ENCODE measurements around the gene SIVA1. TPM values are rescaled to one million over a fixed set of nuclear protein-coding genes. Genes with fewer than 3 reads are reported as not detected.
A peak's percentile ranks its signal among the peaks of the same experiment; 100 is the strongest.

SIVA1 gene
- total RNA-seq: 10 to 100 TPM; 67.4 to 90.4 TPM
- polyA plus RNA-seq: 100 to 1,000 TPM; 109 to 115 TPM

DNA sequence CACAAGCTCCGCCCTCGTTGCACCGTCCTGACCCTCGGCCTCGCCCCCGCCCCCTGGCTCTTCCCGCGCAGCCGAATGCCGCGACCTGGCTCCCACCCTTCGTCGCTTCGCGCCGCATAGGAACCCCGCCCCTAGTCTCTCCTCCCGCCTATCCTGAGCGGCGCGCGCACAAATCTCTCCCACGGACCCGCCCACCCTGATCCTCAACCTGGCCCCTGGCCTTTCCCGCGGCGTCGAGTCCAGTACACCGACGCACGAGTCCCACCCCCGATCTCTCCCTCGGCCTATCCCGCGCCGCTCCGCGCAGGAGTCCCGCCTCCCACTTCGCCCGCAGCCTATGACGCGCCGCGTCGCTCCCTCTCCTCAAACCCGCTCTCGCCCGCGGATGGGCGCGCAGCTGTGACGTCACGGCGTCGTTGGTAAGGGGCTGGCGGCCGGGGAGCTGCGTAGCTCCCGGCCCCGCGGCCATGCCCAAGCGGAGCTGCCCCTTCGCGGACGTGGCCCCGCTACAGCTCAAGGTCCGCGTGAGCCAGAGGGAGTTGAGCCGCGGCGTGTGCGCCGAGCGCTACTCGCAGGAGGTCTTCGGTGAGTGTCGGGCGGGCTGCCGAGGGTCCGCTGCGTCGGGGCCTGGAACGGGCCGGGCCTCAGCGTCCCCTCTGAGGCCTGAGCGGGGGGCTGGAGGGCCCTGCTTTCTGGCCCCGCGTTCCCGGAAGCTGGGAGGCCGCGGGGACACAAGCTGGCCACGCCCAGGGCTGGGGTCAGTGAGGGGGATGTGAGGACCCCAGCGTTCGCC, at the start of gene SIVA1:
Gene SIVA1 (plus strand): TSS at position 413 of the 793 bp plus-strand sequence. CDS start 55 bp downstream, at position 468.
- TF ChIP-seq FOXA1 (IDR thresholded peaks at IDR 0.05) (no peak), SP1 (IDR thresholded peaks at IDR 0.05) (peak; percentile 97), MAX (IDR thresholded peaks at IDR 0.05) (peak; percentile 65), YY1 (IDR thresholded peaks at IDR 0.05) (peak; percentile 79), HNF4A (conservative IDR thresholded peaks at IDR 0.05) (peak in 1 of 2 donors; percentile 56), HNF4G (IDR thresholded peaks at IDR 0.05) (peak; percentile 10), NR2F2 (IDR thresholded peaks at IDR 0.05) (peak; percentile 91), FOXA2 (IDR thresholded peaks at IDR 0.05) (no peak), RAD21 (IDR thresholded peaks at IDR 0.05) (peak; percentile 22 to 36), TAF1 (conservative IDR thresholded peaks at IDR 0.05) (no peak), JUND (IDR thresholded peaks at IDR 0.05) (peak in 1 of 2 donors; percentile 40), RXRA (IDR thresholded peaks at IDR 0.05) (peak; percentile 75 to 78), GABPA (IDR thresholded peaks at IDR 0.05 in 1 of 2, conservative IDR thresholded peaks at IDR 0.05 in 1 of 2) (peak in 1 of 2 donors; percentile 55), ATF3 (IDR thresholded peaks at IDR 0.05) (no peak), EGR1 (IDR thresholded peaks at IDR 0.05; ENCODE audit: low read depth in 2 of 2) (peak; percentile 78 to 88)
- TF ChIP-seq, protein P1, sequence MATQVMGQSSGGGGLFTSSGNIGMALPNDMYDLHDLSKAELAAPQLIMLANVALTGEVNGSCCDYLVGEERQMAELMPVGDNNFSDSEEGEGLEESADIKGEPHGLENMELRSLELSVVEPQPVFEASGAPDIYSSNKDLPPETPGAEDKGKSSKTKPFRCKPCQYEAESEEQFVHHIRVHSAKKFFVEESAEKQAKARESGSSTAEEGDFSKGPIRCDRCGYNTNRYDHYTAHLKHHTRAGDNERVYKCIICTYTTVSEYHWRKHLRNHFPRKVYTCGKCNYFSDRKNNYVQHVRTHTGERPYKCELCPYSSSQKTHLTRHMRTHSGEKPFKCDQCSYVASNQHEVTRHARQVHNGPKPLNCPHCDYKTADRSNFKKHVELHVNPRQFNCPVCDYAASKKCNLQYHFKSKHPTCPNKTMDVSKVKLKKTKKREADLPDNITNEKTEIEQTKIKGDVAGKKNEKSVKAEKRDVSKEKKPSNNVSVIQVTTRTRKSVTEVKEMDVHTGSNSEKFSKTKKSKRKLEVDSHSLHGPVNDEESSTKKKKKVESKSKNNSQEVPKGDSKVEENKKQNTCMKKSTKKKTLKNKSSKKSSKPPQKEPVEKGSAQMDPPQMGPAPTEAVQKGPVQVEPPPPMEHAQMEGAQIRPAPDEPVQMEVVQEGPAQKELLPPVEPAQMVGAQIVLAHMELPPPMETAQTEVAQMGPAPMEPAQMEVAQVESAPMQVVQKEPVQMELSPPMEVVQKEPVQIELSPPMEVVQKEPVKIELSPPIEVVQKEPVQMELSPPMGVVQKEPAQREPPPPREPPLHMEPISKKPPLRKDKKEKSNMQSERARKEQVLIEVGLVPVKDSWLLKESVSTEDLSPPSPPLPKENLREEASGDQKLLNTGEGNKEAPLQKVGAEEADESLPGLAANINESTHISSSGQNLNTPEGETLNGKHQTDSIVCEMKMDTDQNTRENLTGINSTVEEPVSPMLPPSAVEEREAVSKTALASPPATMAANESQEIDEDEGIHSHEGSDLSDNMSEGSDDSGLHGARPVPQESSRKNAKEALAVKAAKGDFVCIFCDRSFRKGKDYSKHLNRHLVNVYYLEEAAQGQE (IDR thresholded peaks at IDR 0.05): peak; percentile 43
- TF ChIP-seq, protein P2, sequence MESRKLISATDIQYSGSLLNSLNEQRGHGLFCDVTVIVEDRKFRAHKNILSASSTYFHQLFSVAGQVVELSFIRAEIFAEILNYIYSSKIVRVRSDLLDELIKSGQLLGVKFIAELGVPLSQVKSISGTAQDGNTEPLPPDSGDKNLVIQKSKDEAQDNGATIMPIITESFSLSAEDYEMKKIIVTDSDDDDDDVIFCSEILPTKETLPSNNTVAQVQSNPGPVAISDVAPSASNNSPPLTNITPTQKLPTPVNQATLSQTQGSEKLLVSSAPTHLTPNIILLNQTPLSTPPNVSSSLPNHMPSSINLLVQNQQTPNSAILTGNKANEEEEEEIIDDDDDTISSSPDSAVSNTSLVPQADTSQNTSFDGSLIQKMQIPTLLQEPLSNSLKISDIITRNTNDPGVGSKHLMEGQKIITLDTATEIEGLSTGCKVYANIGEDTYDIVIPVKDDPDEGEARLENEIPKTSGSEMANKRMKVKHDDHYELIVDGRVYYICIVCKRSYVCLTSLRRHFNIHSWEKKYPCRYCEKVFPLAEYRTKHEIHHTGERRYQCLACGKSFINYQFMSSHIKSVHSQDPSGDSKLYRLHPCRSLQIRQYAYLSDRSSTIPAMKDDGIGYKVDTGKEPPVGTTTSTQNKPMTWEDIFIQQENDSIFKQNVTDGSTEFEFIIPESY (IDR thresholded peaks at IDR 0.05): peak; percentile 73
- under 1% methylated on average over 95 of the region's 95 CpGs for whole genome bisulfite sequencing
- H3K9ac ChIP-seq (ENCODE audit: low read depth in 1 of 2, low read length in 2 of 2): peak within 1 kb of the TSS; percentile 47 to 83
- peak; percentile 97 for DNase-seq (ENCODE audit: low spot score)
- no peaks in the 10 kb centered on the region for H3K9me3 ChIP-seq (ENCODE audit: control insufficient read depth in 4 of 4, low read length in 3 of 4)
- peaks cover 2 to 23% (median 12%) of the 10 kb centered on the region in 4 donors for H3K36me3 ChIP-seq (ENCODE audit: control insufficient read depth in 4 of 4, insufficient read depth in 3 of 4, low read depth in 1 of 4, low read length in 3 of 4)
- H3K4me3 ChIP-seq (ENCODE audit: low read depth in 1 of 3, low read length in 3 of 3): peak within 1 kb of the TSS; percentile 51 to 95 (median 85)
- no peaks in the 10 kb centered on the region for H3K27me3 ChIP-seq (ENCODE audit: control insufficient read depth in 4 of 4, insufficient read depth in 4 of 4, low read length in 3 of 4)
- H3K27ac ChIP-seq (ENCODE audit: low read depth in 1 of 2, low read length in 2 of 2): peak within 1 kb of the TSS; percentile 89 to 92
- H3K4me1 ChIP-seq (ENCODE audit: control insufficient read depth in 4 of 4, insufficient read depth in 4 of 4, low read length in 3 of 4): peaks cover 12 to 52% (median 42%) of the 10 kb centered on the region in 4 donors

DNA sequence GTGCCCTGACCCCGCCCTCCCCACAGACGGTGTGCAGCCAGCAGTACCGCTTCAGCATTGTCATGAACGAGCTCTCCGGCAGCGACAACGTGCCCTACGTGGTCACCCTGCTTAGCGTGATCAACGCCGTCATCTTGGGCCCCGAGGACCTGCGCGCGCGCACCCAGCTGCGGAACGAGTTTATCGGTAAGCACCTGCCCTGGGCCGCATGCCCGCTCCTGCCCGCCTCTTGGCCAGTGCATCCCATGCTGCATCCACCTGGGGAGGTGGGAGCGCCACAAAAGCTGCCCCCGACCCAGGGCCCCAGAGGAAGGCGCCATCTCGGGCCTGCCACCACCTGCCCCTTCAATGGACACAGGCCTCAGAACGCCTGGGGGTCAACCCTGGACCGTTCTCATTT, 49.7 kb upstream of the SIVA1 start:
- Histone ChIP-seq H3K27me3 (ENCODE audit: control insufficient read depth in 4 of 4, insufficient read depth in 4 of 4, low read length in 3 of 4) (no peaks in the 10 kb centered on the region), H3K9me3 (ENCODE audit: control insufficient read depth in 4 of 4, low read length in 3 of 4) (no peaks in the 10 kb centered on the region), H3K4me3 (ENCODE audit: low read depth in 1 of 3, low read length in 3 of 3) (no peak overlapping the region), H3K9ac (ENCODE audit: low read depth in 1 of 2, low read length in 2 of 2) (no peak overlapping the region), H3K4me1 (ENCODE audit: control insufficient read depth in 4 of 4, insufficient read depth in 4 of 4, low read length in 3 of 4) (peaks cover 0 to 16% (median 11%) of the 10 kb centered on the region in 4 donors), H3K27ac (ENCODE audit: low read depth in 1 of 2, low read length in 2 of 2) (no peak overlapping the region), H3K36me3 (ENCODE audit: control insufficient read depth in 4 of 4, insufficient read depth in 3 of 4, low read depth in 1 of 4, low read length in 3 of 4) (peaks cover 3 to 28% (median 17%) of the 10 kb centered on the region in 4 donors)
- WGBS: 97% methylated on average over 28 of the region's 28 CpGs
- TF ChIP-seq RAD21 (IDR thresholded peaks at IDR 0.05) (no peak), FOXA2 (IDR thresholded peaks at IDR 0.05) (no peak)
- TF ChIP-seq, protein P2 (IDR thresholded peaks at IDR 0.05): no peak
- no peak for DNase-seq (ENCODE audit: low spot score)
